ENCODE data around the gene SLC10A7.

- TF ChIP-seq CTCF (IDR thresholded peaks at IDR 0.05; ENCODE audit: insufficient read depth, low read length, poor library complexity, severe bottlenecking) (no peak), EZH2phosphoT487 (conservative IDR thresholded peaks at IDR 0.05; ENCODE audit: low read length) (no peak)
These were observed 56.1 kb downstream of the SLC10A7 start for GRCh38 chr4:146465628-146466027.

All from SU-DHL-6 (cell line).